ENCODE data around the gene PTCD2.

DNA sequence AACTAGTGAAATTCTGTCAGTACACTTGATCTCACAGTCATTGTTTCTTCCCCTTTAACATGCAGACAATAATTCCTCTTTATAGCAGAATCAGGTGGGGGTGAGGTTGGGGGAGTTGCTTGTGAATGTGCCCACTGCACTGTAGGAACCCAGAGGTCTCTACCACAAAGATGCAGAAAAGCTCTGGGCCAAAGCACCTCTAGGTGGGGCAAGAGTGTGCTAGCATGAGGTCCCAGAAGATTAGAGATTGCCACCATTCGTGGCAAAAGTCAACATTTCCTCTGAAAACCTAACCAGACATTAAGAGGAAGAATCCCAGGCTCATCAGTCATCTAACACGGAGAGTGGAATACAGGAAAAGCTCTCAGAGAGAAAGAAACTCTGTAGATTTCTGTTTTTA is 74.5 kb downstream of the PTCD2 start:
- TF ChIP-seq POLR2AphosphoS5 (IDR thresholded peaks at IDR 0.05) (no peak), POLR2A (IDR thresholded peaks at IDR 0.05) (no peak), EP300 (IDR thresholded peaks at IDR 0.05) (no peak)
- TF ChIP-seq, protein P1, sequence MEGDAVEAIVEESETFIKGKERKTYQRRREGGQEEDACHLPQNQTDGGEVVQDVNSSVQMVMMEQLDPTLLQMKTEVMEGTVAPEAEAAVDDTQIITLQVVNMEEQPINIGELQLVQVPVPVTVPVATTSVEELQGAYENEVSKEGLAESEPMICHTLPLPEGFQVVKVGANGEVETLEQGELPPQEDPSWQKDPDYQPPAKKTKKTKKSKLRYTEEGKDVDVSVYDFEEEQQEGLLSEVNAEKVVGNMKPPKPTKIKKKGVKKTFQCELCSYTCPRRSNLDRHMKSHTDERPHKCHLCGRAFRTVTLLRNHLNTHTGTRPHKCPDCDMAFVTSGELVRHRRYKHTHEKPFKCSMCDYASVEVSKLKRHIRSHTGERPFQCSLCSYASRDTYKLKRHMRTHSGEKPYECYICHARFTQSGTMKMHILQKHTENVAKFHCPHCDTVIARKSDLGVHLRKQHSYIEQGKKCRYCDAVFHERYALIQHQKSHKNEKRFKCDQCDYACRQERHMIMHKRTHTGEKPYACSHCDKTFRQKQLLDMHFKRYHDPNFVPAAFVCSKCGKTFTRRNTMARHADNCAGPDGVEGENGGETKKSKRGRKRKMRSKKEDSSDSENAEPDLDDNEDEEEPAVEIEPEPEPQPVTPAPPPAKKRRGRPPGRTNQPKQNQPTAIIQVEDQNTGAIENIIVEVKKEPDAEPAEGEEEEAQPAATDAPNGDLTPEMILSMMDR (IDR thresholded peaks at IDR 0.05), result peak in 2 of 4 experiments; percentile 17 to 35
